ENCODE measurements around the gene CPB1.
"Not testable (repeated sequence)": the region's sequence is repeated elsewhere in the genome, so short reads cannot be mapped to it uniquely, and the experiment has no call there.

Gene CPB1

GRCh38 chr3:148827585-148827984 is at the start of gene CPB1:
TSS of gene CPB1 (plus strand) at chr3:148827811. CDS start at chr3:148827824, 13 bp downstream.
- DNase-seq: no peak

DNA sequence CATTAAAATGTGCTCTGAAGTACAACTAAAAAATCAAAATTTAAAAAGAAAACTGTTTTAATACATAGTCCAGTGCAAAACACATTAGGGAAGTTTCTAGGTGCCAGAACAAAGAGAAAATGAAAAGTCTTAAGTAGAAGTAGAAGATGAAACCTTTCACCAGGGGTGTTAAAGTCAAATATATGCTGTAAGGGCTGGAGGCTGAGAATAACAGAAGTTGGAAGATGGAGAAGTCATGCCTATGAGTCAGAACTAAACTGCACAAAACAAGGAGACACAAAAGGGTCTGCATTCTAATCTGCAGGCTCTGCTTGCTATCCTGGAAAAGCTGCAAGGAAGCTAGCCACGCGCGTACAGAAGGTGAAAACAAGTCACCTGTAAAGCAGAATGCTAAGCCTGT is 48.7 kb upstream of the CPB1 start:
- no peak for DNase-seq

- DNase-seq: peak; percentile 27
Measured at GRCh38 chr3:148785026-148785425, 42.6 kb upstream of the CPB1 start.

- not testable (repeated sequence) for DNase-seq
Measured at GRCh38 chr3:148786159-148786558, 41.5 kb upstream of the CPB1 start.

GRCh38 chr3:148789146-148789545 is 38.5 kb upstream of the CPB1 start:
- no peak for DNase-seq

DNA sequence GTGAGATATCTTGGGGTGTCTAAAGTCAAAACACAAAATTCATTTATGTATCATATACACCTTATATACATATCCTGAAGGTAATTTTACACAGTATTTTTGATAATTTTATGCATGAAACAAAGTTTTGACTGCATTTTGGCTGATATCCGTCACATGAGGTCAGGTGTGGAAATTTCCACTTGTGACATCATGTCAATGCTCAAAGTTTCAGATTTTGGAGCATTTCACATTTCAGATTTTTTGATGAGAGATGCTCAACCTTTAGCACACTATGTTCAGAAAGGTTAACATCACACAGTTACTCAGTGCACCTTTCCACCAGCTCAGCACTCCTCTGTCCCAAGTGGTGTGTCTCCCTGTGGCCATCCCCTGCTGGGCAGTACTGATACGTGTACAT is 37.7 kb upstream of the CPB1 start:
- DNase-seq: no peak

DNA sequence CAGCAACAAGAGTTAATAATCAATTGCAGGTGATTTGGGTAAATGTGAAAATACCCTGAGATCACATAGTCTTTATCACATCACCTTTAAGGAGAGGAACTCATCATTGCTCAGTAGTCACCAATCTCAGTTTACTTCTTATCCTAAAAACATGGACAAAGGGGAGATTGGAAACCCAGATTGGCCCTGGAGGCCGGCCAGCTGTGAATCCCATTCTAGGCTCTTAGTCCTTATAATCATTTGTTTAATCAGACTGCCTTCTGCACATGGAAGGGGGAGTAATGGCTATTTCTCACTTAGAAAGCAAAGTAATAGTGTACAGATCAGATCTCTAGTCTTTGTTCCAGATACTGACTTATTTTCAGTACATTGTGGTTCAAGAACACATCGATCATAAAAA is 37.2 kb upstream of the CPB1 start:
- no peak for DNase-seq

GRCh38 chr3:148790851-148791735 is 36.5 kb upstream of the CPB1 start:
- DNase-seq: peak; percentile 46

GRCh38 chr3:148791920-148792319 is 35.7 kb upstream of the CPB1 start:
- no peak for DNase-seq

- DNase-seq: peak; percentile 81
Measured at GRCh38 chr3:148792516-148792915, 35.1 kb upstream of the CPB1 start.

DNA sequence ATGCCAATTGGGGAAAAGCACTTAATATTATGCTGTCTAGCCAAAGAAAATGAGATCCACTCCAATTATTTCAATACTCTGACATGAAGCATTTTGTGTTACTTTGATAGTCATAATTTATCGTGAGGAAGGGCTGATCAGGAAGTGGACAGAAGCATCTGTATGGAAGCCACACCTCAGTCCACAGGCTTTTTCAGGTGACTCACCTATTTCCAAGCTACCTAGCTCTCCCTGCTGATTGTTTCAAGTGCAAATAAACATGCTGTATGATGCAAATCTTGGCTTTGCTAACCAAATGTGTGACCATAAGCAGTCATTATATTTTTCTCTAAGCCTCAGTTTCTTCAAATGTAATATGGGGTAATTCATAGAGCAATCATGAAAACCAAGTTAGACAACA is 30.8 kb upstream of the CPB1 start:
- no peak for DNase-seq

- DNase-seq: no peak
Measured at GRCh38 chr3:148797795-148798194, 29.8 kb upstream of the CPB1 start.

- no peak for DNase-seq
Measured at GRCh38 chr3:148800414-148800813, 27.2 kb upstream of the CPB1 start.

GRCh38 chr3:148809835-148810234 is 17.8 kb upstream of the CPB1 start:
- no peak for DNase-seq

- DNase-seq: no peak
Measured at GRCh38 chr3:148815316-148816110, 12.1 kb upstream of the CPB1 start.

- no peak for DNase-seq
Measured at GRCh38 chr3:148816427-148816826, 11.2 kb upstream of the CPB1 start.

DNA sequence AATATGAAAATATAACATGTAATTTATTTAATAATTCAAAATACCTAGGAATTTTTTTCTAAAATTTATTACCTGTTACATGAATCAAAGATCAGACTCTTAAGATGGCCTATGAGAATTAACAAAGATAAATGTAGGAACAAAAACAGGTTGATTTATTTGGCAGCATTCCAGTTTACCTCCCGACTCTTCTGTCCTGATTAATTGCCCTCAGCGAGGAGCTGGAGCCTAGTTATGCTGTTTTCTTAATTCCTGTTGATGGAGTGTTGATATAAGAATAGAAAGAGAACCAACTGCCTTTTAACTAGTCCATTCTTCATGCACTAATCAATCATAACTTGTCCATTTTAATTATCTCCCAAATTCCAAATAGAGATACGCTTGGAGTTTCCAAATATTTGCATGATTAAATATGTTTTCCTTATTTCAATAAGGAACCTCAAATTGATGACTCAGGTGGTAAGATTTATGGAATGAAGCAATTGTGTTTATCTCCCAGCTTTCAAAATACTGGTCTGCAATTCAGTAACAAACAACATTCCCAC is 10.6 kb upstream of the CPB1 start:
- no peak for DNase-seq

GRCh38 chr3:148820361-148821245 is 7.0 kb upstream of the CPB1 start:
- DNase-seq: no peak

- DNase-seq: no peak
Measured at GRCh38 chr3:148823026-148823425, 4.6 kb upstream of the CPB1 start.

DNA sequence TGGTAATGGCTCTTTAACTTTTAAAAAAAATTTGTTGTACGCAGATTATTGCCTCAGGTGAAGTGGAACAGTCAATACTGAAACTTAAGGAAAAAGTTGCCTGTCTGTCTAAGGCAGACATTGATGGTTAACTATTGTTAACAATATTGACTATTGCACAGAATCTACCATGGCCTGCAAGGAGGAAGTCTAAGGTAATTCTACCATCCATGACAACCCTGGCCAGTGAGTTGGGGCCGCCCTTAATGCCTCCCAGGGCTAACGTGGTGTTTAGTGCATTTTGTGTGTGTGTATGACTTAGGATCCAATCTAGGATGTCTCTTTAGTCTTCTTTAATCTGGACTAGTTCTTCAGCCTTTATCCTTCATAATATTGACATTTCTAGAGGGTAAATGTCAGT is 2.1 kb upstream of the CPB1 start:
- no peak for DNase-seq

GRCh38 chr3:148828136-148828690 is 602 bp downstream of the CPB1 start:
- DNase-seq: no peak

DNA sequence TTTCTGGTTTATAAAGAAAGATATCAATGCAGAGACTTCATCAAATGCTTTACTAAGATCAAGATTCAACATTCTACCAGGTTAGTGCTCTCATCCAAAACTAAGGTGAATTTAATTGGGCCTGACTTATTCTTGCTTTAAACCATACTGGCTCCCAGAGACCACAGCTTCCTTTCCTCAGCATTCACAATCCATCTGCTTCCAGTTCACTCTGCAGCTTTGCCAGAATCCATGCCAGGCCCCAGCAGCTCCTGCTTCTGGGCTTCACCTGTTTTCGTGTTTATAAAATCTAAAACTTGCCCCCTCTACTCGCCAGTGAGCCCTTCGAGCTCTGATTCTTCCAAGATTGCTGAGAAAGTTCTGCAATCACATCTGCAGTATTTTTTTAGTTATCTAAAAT is 2.3 kb downstream of the CPB1 start:
- DNase-seq: no peak

Data from OCI-M1 (cell line).